GM12878 (cell line): ENCODE results near the gene PNMA5. TPM values are rescaled to one million over a fixed set of nuclear protein-coding genes. Genes with fewer than 3 reads are reported as not detected.

Experiments
- ATAC-seq: fragments of 200-7000 bp; cut with Tn5 transposase; 3 replicates; pipeline ENCODE4 v1.9.1; 2020; ENCODE audit warnings: mild to moderate bottlenecking, moderate library complexity
- BruUV-seq: library from RNA; stranded (reverse); fragments of 400-500 nt; replicated peaks from 2 replicates; lab custom pipeline; 2021; lab: Mats Ljungman, UMichigan
- CTCF ChIA-PET: fragments of 300-600 bp; sonication (Branson Sonifier 250); formaldehyde crosslinking; extraction: SDS; loops from one replicate; lab custom pipeline; 2021; ENCODE audit warnings: inconsistent platforms; lab: Yijun Ruan, JAX
- POLR2A ChIA-PET: fragments of 350-600 bp; formaldehyde crosslinking; extraction: SDS; loops from one replicate; lab custom pipeline; 2021; ENCODE audit warnings: inconsistent platforms; lab: Charles Lee
- RAD21 ChIA-PET: fragments of 300-600 bp; sonication (Branson Sonifier 250); formaldehyde crosslinking; loops from one replicate; lab custom pipeline; 2023; ENCODE audit warnings: antibody characterized with exemption; ENCODE audit not compliant: unreplicated experiment; lab: Charles Lee
- SMC1A ChIA-PET: fragments of 300-600 bp; sonication (Branson Sonifier 250); formaldehyde crosslinking; loops from one replicate; lab custom pipeline; 2023; ENCODE audit not compliant: unreplicated experiment, uncharacterized antibody; lab: Charles Lee
- DNase-seq: peaks from one replicate; pipeline ENCODE4 v3.0.0-alpha.2; 2011; ENCODE audit warnings: low read depth, low spot score
- FAIRE-seq: peaks from 3 replicates; lab custom pipeline; 2011; peaks lifted over from hg19 to GRCh38; lab: Jason Lieb, UNC
- H2AFZ ChIP-seq: 2 replicates; pipeline ENCODE4 v1.6.0; 2011; ENCODE audit warnings: low read depth, low read length, control low read depth; ENCODE audit not compliant: control insufficient read depth
- H3K27ac ChIP-seq: 2 replicates; pipeline ENCODE4 v1.5.1; 2011; ENCODE audit warnings: control low read depth; ENCODE audit not compliant: control insufficient read depth, insufficient read depth
- H3K27me3 ChIP-seq, 2 experiments: replicated peaks in 1 of 2; 2 replicates each; pipeline versions ENCODE4 v1.6.0 to v1.6.1; 2011; ENCODE audit warnings: low read length in 1 of 2; ENCODE audit not compliant: control insufficient read depth in 2 of 2, insufficient read depth in 2 of 2
- H3K36me3 ChIP-seq, 2 experiments: 2 replicates each; pipeline ENCODE4 v1.5.1; 2011; ENCODE audit warnings: low read length in 1 of 2; ENCODE audit not compliant: control insufficient read depth in 2 of 2, insufficient read depth in 2 of 2
- H3K4me1 ChIP-seq: 2 replicates; pipeline ENCODE4 v1.6.1; 2011; ENCODE audit warnings: mild to moderate bottlenecking, low read length, moderate library complexity, mixed read lengths; ENCODE audit not compliant: control insufficient read depth, insufficient read depth
- H3K4me2 ChIP-seq: 2 replicates; pipeline ENCODE4 v1.6.0; 2011; ENCODE audit warnings: control low read depth; ENCODE audit not compliant: control insufficient read depth, insufficient read depth
- H3K4me3 ChIP-seq: fragments of 200-600 bp; sonication (generic); 2 replicates; pipeline ENCODE4 v1.5.1; 2016
- H3K79me2 ChIP-seq: 2 replicates; pipeline ENCODE4 v1.6.0; 2011; ENCODE audit warnings: low read length; ENCODE audit not compliant: control insufficient read depth, insufficient read depth
- H3K9ac ChIP-seq: 2 replicates; pipeline ENCODE4 v1.8.0; 2011; ENCODE audit warnings: low read length, control low read depth, mixed read lengths; ENCODE audit not compliant: control insufficient read depth, insufficient read depth
- H3K9me3 ChIP-seq: replicated peaks from 3 replicates; pipeline ENCODE4 v1.5.1; 2011; ENCODE audit warnings: mild to moderate bottlenecking, low read length; ENCODE audit not compliant: control insufficient read depth, insufficient read depth
- H4K20me1 ChIP-seq: 2 replicates; pipeline ENCODE4 v1.6.0; 2011; ENCODE audit not compliant: control insufficient read depth, insufficient read depth
- CREB1 ChIP-seq: IDR thresholded peaks from 2 replicates; pipeline ENCODE4 v1.6.1; 2012; ENCODE audit warnings: low read depth, mild to moderate bottlenecking, inconsistent platforms
- EED ChIP-seq: sonication (generic); IDR thresholded peaks from 2 replicates; pipeline ENCODE4 v1.6.1; 2016; ENCODE audit warnings: antibody characterized with exemption, low read depth
- MTA3 ChIP-seq: IDR thresholded peaks from 2 replicates; pipeline ENCODE4 v1.6.1; 2012; ENCODE audit warnings: low read length, inconsistent platforms, borderline replicate concordance
- SUZ12 ChIP-seq: fragments of 200-600 bp; sonication (generic); IDR thresholded peaks from one replicate; pipeline ENCODE4 v1.6.1; 2018; ENCODE audit warnings: antibody characterized with exemption, mild to moderate bottlenecking; ENCODE audit not compliant: unreplicated experiment
- TAF1 ChIP-seq: IDR thresholded peaks from 2 replicates; pipeline ENCODE4 v1.6.1; 2011; ENCODE audit warnings: mild to moderate bottlenecking, low read depth, low read length, borderline replicate concordance
- ZBED1 ChIP-seq: IDR thresholded peaks from 2 replicates; pipeline ENCODE4 v1.6.1; 2016; ENCODE audit warnings: borderline replicate concordance
- WGBS: methylation state at CpG from one replicate; pipeline ENCODE4 v1.1.6; 2016; ENCODE audit warnings: low lambda C conversion rate; ENCODE audit not compliant: insufficient replicate concordance, insufficient coverage; ENCODE audit errors: missing lambda C conversion rate; 5-methylcytosine and 5-hydroxymethylcytosine counted together
- in situ Hi-C: fragments of 300-500 bp; cut with MboI; formaldehyde crosslinking; loops from 9 replicates; pipeline ENCODE4 v1.14.3; 2018; ENCODE audit warnings: mixed read lengths
- intact Hi-C: fragments of 100-400 bp; cut with micrococcal nuclease; formaldehyde crosslinking; loops from one replicate; pipeline ENCODE4 v1.14.2; 2022; ENCODE audit not compliant: unreplicated experiment
- polyA plus RNA-seq, 11 experiments: library from polyadenylated mRNA; depleted of rRNA in 4 of 11; unstranded in 6 of 11; stranded (reverse) in 5 of 11; fragments of >200 nt; fragmentation: Nextera tagmentation in 4 of 11; fragmentation: Illumina TruSeq in 1 of 11; extraction: Ambion mirVana in 4 of 11; extraction: Trizol in 1 of 11; gene quantifications; 1 replicate in 1 of 11; 2 replicates in 10 of 11; pipeline versions ENCODE4 v1.2.1 to v1.2.3, GENCODE V29; 2011 to 2016; ENCODE audit warnings: inconsistent platforms in 2 of 11, missing spikeins in 2 of 11, low read depth in 1 of 11
- total RNA-seq, 4 experiments: library from RNA; depleted of rRNA in 3 of 4; stranded (reverse); fragments of >200 nt in 3 of 4; fragmentation: Illumina TruSeq in 1 of 4; extraction: Trizol in 1 of 4; gene quantifications; 2 replicates each; pipeline versions ENCODE4 v1.2.1 to v1.2.3, GENCODE V29; 2013 to 2021
- TF ChIP-seq, protein P1 (sequence below): fragments of 450-650 bp; IDR thresholded peaks from 2 replicates; pipeline ENCODE4 v1.6.1; 2017; ENCODE audit warnings: borderline replicate concordance

PNMA5 gene
- total and polyA plus RNA-seq, 10 of the 15 experiments (the other 5 are each of a cell fraction or from before 2014, with no cell fraction given) = 0.03 TPM; not detected in 9

DNA sequence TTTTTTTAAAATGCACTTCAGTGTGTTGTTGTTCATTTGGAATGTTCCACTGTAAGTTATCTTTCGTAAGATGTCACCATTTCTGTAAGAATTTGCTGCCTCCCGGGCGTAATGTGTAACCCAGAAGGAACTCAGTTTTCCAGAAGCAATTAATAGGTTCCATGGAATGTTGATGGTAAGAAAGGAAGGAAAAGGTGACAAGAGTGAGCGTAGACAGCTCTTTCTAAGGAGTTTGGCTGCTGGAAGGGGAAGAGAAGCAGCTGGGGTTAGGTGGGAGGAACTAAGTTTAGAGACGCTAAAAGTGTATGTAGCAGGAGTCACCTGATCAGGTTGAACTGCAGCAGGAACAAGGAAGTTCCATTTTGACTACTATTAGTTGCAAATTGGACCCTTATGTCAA, 35.9 kb downstream of the PNMA5 start:
- intact Hi-C loops = loop anchor here (2.0 to 5.0 kb wide), 2 partner anchors 711 to 989 kb away; no protein-coding TSS in a partner anchor
- DNase-seq (no peak), ATAC-seq (no peak), FAIRE-seq (no peak)
- RAD21 ChIA-PET = interaction anchor here (1.1 to 3.2 kb wide), 3 partner anchors 17 to 710 kb away, joined by 3 to 11 read pairs (median 4); no protein-coding TSS in a partner anchor
- Histone ChIP-seq H3K9ac (no peak overlapping the region), H3K36me3 (no peaks in the 10 kb centered on the region), H3K4me3 (no peak overlapping the region), H3K79me2 (no peaks in the 10 kb centered on the region), H3K27me3 (no peaks in the 10 kb centered on the region), H2AFZ (peak overlapping the region; percentile 64), H3K27ac (no peak overlapping the region), H4K20me1 (no peaks in the 10 kb centered on the region)
- CTCF ChIA-PET = interaction anchor here (0.8 to 1.6 kb wide), 6 partner anchors 10 to 890 kb away, joined by 3 to 5 read pairs (median 3); no protein-coding TSS in a partner anchor
- no TSS peak for BruUV-seq
- SMC1A ChIA-PET = interaction anchor here (1.1 kb wide), 2 partner anchors 8 to 549 kb away, joined by 3 to 6 read pairs; no protein-coding TSS in a partner anchor
- 53% methylated on average over 5 of the region's 5 CpGs for WGBS
- TF ChIP-seq SUZ12 = no peak
- no peak for TF ChIP-seq MTA3
- TF ChIP-seq, protein P1, sequence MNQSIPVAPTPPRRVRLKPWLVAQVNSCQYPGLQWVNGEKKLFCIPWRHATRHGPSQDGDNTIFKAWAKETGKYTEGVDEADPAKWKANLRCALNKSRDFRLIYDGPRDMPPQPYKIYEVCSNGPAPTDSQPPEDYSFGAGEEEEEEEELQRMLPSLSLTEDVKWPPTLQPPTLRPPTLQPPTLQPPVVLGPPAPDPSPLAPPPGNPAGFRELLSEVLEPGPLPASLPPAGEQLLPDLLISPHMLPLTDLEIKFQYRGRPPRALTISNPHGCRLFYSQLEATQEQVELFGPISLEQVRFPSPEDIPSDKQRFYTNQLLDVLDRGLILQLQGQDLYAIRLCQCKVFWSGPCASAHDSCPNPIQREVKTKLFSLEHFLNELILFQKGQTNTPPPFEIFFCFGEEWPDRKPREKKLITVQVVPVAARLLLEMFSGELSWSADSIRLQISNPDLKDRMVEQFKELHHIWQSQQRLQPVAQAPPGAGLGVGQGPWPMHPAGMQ = no peak
- no peak for TF ChIP-seq EED
- TF ChIP-seq ZBED1 = no peak
- TF ChIP-seq TAF1 = no peak
- no peak for TF ChIP-seq CREB1
- TF ChIP-seq, all 136 proteins: peak for 0
- no peaks in the 10 kb centered on the region for H3K9me3 ChIP-seq
- POLR2A ChIA-PET = no interaction called here
- in situ Hi-C loops = loop anchor here (5.0 to 10.0 kb wide), 2 partner anchors 1007 to 1579 kb away; no protein-coding TSS in a partner anchor
- peak overlapping the region; percentile 36 for H3K4me2 ChIP-seq
- H3K4me1 ChIP-seq = no peaks in the 10 kb centered on the region
